Endothelial cell of umbilical vein (primary cell): ENCODE results near the gene CRACR2A. TPM values are rescaled to one million over a fixed set of nuclear protein-coding genes. Genes with fewer than 3 reads are reported as not detected.

Experiments used
- BruUV-seq: library from RNA; stranded (reverse); fragments of 400-500 nt; replicated peaks from 2 replicates; lab custom pipeline; 2021; lab: Mats Ljungman, UMichigan
- CTCF ChIA-PET: fragments of 300-600, 350-600 bp; sonication (Branson Sonifier 250); formaldehyde crosslinking; loops from one replicate; lab custom pipeline; 2021; ENCODE audit warnings: antibody characterized with exemption, inconsistent platforms; lab: Charles Lee
- POLR2A ChIA-PET: fragments of 300-600, 350-600 bp; sonication (Branson Sonifier 250); formaldehyde crosslinking; loops from one replicate; lab custom pipeline; 2021; ENCODE audit warnings: antibody characterized with exemption, inconsistent platforms; lab: Charles Lee
- DNase-seq: peaks from one replicate; pipeline ENCODE4 v3.0.0-alpha.2; 2011; ENCODE audit warnings: low read depth, low spot score
- FAIRE-seq: peaks from 2 replicates; lab custom pipeline; 2011; peaks lifted over from hg19 to GRCh38; lab: Jason Lieb, UNC
- H2AFZ ChIP-seq: 2 replicates; pipeline ENCODE4 v1.6.0; 2012; ENCODE audit warnings: low read depth, low read length, control low read depth, inconsistent platforms
- H3K27ac ChIP-seq: 2 replicates; pipeline ENCODE4 v1.5.1; 2011; ENCODE audit warnings: low read depth, mild to moderate bottlenecking, control low read depth, low read length, moderate library complexity; ENCODE audit not compliant: insufficient read depth
- H3K27me3 ChIP-seq, 2 experiments: 2 replicates each; pipeline versions ENCODE4 v1.6.0 to v1.6.1; 2011; ENCODE audit warnings: low read length in 2 of 2, mixed read lengths in 1 of 2; ENCODE audit not compliant: control insufficient read depth in 2 of 2, insufficient read depth in 2 of 2
- H3K36me3 ChIP-seq, 2 experiments: 2 replicates in 1 of 2; 3 replicates in 1 of 2; pipeline ENCODE4 v1.5.1; 2011; ENCODE audit warnings: low read length in 2 of 2, mild to moderate bottlenecking in 1 of 2, moderate library complexity in 1 of 2; ENCODE audit not compliant: control insufficient read depth in 2 of 2, insufficient read depth in 2 of 2; ENCODE audit errors: extremely low read depth in 1 of 2
- H3K4me1 ChIP-seq: 3 replicates; pipeline ENCODE4 v1.5.1; 2011; ENCODE audit warnings: mild to moderate bottlenecking, low read length; ENCODE audit not compliant: control insufficient read depth, insufficient read depth; ENCODE audit errors: extremely low read depth
- H3K4me2 ChIP-seq: 2 replicates; pipeline ENCODE4 v1.6.1; 2011; ENCODE audit warnings: low read length, control low read depth, mixed read lengths; ENCODE audit not compliant: insufficient read depth
- H3K4me3 ChIP-seq, 3 experiments: fragments of 200-600 bp in 1 of 3; sonication (generic), shearing (Covaris generic) in 1 of 3; replicated peaks in 1 of 3; 2 replicates each; pipeline ENCODE4 v1.5.1; 2011 to 2016; ENCODE audit warnings: control low read depth in 3 of 3, low read length in 3 of 3, mild to moderate bottlenecking in 2 of 3, inconsistent platforms in 1 of 3, low read depth in 1 of 3, moderate library complexity in 1 of 3; ENCODE audit not compliant: insufficient read depth in 1 of 3
- H3K79me2 ChIP-seq: 2 replicates; pipeline ENCODE4 v1.6.0; 2012; ENCODE audit warnings: low read length, inconsistent platforms; ENCODE audit not compliant: control insufficient read depth, insufficient read depth
- H3K9ac ChIP-seq: replicated peaks from 2 replicates; pipeline ENCODE3; 2011; ENCODE audit warnings: low read length, control low read depth; ENCODE audit not compliant: insufficient read depth; ENCODE audit errors: extremely low read depth
- H3K9me1 ChIP-seq: replicated peaks from 3 replicates; pipeline ENCODE4 v1.6.0; 2011; ENCODE audit warnings: mild to moderate bottlenecking, low read length; ENCODE audit not compliant: control insufficient read depth, insufficient read depth; ENCODE audit errors: extremely low read depth
- H3K9me3 ChIP-seq: replicated peaks from 2 replicates; pipeline ENCODE4 v1.5.1; 2012; ENCODE audit warnings: low read length, inconsistent platforms; ENCODE audit not compliant: control insufficient read depth, insufficient read depth
- H4K20me1 ChIP-seq: replicated peaks from 2 replicates; pipeline ENCODE3; 2011; ENCODE audit warnings: mild to moderate bottlenecking, low read length; ENCODE audit not compliant: control insufficient read depth, insufficient read depth; ENCODE audit errors: extremely low read depth
- CTCF ChIP-seq, 2 donors: IDR thresholded peaks; 1 replicate in 1 of 2; 2 replicates in 1 of 2; pipeline ENCODE4 v1.5.1; 2011; ENCODE audit warnings: low read length in 2 of 2, mild to moderate bottlenecking in 2 of 2, moderate library complexity in 2 of 2, control low read depth in 1 of 2, inconsistent platforms in 1 of 2, low read depth in 1 of 2; ENCODE audit not compliant: insufficient read depth in 1 of 2; ENCODE audit errors: extremely low read depth in 1 of 2
- EZH2 ChIP-seq: IDR thresholded peaks from 2 replicates; pipeline ENCODE4 v1.6.1; 2012; ENCODE audit warnings: borderline replicate concordance, low read depth, mild to moderate bottlenecking, moderate library complexity, low read length, inconsistent platforms; ENCODE audit not compliant: severe bottlenecking
- FOS ChIP-seq: IDR thresholded peaks from 2 replicates; pipeline ENCODE4 v1.6.1; 2011; ENCODE audit warnings: mild to moderate bottlenecking, low read length, moderate library complexity, borderline replicate concordance; ENCODE audit not compliant: insufficient read depth
- GATA2 ChIP-seq: IDR thresholded peaks from 2 replicates; pipeline ENCODE4 v1.7.0; 2011; ENCODE audit warnings: low read depth, mild to moderate bottlenecking, moderate library complexity, mixed read lengths, low read length; ENCODE audit not compliant: insufficient read length, insufficient read depth
- JUN ChIP-seq: IDR thresholded peaks from 2 replicates; pipeline ENCODE4 v1.6.1; 2011; ENCODE audit warnings: borderline replicate concordance, low read depth; ENCODE audit not compliant: insufficient read length, insufficient read depth
- MYC ChIP-seq: IDR thresholded peaks from one replicate; pipeline ENCODE4 v1.6.1; 2011; ENCODE audit warnings: mild to moderate bottlenecking, low read depth, low read length
- POLR2A ChIP-seq: IDR thresholded peaks from 2 replicates; pipeline ENCODE4 v1.6.1; 2012; ENCODE audit warnings: low read depth, mild to moderate bottlenecking, control low read depth, low read length
- POLR2AphosphoS5 ChIP-seq: IDR thresholded peaks from 2 replicates; pipeline ENCODE4 v1.6.1; 2012; ENCODE audit warnings: low read depth, mild to moderate bottlenecking, control low read depth, low read length, moderate library complexity; ENCODE audit not compliant: insufficient read depth
- dilution Hi-C: fragments of 300-500 bp; cut with MboI; formaldehyde crosslinking; loops from one replicate; pipeline ENCODE4 v1.15.0; 2019; ENCODE audit warnings: low sequenced_read_pairs; ENCODE audit not compliant: extremely low pct_ligation_motif_present
- intact Hi-C: fragments of 100-400 bp; cut with micrococcal nuclease; formaldehyde crosslinking; loops from one replicate; pipeline ENCODE4 v1.10.0; 2022
- polyA plus RNA-seq, 4 experiments: library from polyadenylated mRNA; depleted of rRNA in 3 of 4; stranded (reverse) in 3 of 4; unstranded in 1 of 4; fragments of >200 nt; gene quantifications; 2 replicates each; pipeline versions ENCODE4 v1.2.1 to v1.2.3, GENCODE V29; 2011 to 2012; ENCODE audit warnings: missing spikeins in 1 of 4
- total RNA-seq: library from RNA; stranded (reverse); gene quantifications from 2 replicates; pipeline ENCODE4 v1.2.3, GENCODE V29; 2021
- TF ChIP-seq, protein P1 (sequence below): IDR thresholded peaks from 2 replicates; pipeline ENCODE4 v1.6.1; 2011; ENCODE audit not compliant: insufficient read depth, insufficient read length

CRACR2A gene
- total and polyA plus RNA-seq, 2 donors (not counting 3 experiments of a cell fraction or from before 2014, with no cell fraction given), result 4.4 to 15.9 TPM

- no peak for FAIRE-seq
- dilution Hi-C loops, result no loop called here
- CTCF ChIA-PET, result no interaction called here
Measured at GRCh38 chr12:3592856-3593625, 159.9 kb downstream of the CRACR2A start.

More at GRCh38 chr12:3592856-3593625, 159.9 kb downstream of the CRACR2A start:
- no peak overlapping the region for H2AFZ ChIP-seq
- H3K36me3 ChIP-seq, result no peaks in the 10 kb centered on the region
- no peak for DNase-seq
- no peaks in the 10 kb centered on the region for H3K9me1 ChIP-seq
- H3K9me3 ChIP-seq, result no peaks in the 10 kb centered on the region
- no peak overlapping the region for H3K4me3 ChIP-seq
- POLR2A ChIA-PET, result no interaction called here
- BruUV-seq, result no TSS peak
- no peaks in the 10 kb centered on the region for H3K79me2 ChIP-seq
- no peak overlapping the region for H3K4me2 ChIP-seq
- no peak overlapping the region for H3K9ac ChIP-seq
- no peaks in the 10 kb centered on the region for H3K27me3 ChIP-seq
- no peaks in the 10 kb centered on the region for H4K20me1 ChIP-seq
- H3K27ac ChIP-seq, result no peak overlapping the region
- TF ChIP-seq, protein P1, sequence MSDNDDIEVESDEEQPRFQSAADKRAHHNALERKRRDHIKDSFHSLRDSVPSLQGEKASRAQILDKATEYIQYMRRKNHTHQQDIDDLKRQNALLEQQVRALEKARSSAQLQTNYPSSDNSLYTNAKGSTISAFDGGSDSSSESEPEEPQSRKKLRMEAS, result no peak
- TF ChIP-seq POLR2AphosphoS5 (no peak), POLR2A (no peak), MYC (no peak), GATA2 (no peak), FOS (no peak), JUN (no peak), CTCF (IDR thresholded peaks at IDR 0.05; ENCODE audit: extremely low read depth in 1 of 2, insufficient read depth in 1 of 2, low read depth in 1 of 2, low read length in 2 of 2) (no peak), EZH2 (no peak)
- no peaks in the 10 kb centered on the region for H3K4me1 ChIP-seq
- intact Hi-C loops, result no loop called here
